IPS-NIHi7 (cell line): ENCODE data around the gene EIPR1.
"Not testable (repeated sequence)": the region's sequence is repeated elsewhere in the genome, so short reads cannot be mapped to it uniquely, and the experiment has no call there.

Experiments used
- DNase-seq: peaks from one replicate; pipeline ENCODE4 v3.0.0; 2012; ENCODE audit warnings: mixed read lengths; ENCODE audit errors: extremely low spot score

Gene EIPR1

DNA sequence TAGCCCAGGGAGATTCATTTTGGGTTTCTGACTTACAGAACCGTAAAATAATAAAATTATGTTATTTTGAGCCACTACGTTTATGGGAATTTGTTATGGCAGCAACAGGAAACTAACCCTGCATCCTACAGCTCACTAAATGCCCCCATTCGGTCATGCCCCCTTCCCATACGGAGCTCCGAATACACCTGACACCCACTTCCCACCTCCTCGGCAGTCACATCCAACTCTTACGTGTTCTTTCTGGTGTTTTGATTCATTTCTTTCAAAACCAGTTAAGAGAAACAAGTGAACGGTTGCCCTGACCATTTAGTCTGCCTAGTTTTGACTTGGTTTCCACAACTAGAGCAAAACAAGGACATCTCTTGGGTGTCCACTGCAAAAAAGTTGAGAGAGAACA is 19.7 kb downstream of the EIPR1 start:
- DNase-seq: no peak

DNA sequence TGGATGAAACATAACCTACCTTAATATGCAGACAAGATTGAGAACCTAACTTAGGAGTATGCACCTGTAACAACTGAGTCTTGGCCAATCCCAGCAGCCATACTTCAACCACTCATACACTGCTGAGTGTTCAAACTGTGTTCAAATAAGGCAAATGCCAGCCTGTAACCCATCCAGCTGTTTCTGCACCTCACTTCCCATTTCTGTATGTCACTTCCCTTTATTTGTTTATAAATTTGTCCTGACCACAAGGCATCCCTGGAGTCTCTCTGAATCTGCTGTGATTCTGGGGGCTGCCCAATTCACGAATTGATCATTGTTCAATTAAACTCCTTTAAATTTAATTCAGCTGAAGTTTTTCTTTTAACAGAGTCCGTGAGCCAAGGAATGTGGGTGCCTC is 20.2 kb downstream of the EIPR1 start:
- not testable (repeated sequence) for DNase-seq

DNA sequence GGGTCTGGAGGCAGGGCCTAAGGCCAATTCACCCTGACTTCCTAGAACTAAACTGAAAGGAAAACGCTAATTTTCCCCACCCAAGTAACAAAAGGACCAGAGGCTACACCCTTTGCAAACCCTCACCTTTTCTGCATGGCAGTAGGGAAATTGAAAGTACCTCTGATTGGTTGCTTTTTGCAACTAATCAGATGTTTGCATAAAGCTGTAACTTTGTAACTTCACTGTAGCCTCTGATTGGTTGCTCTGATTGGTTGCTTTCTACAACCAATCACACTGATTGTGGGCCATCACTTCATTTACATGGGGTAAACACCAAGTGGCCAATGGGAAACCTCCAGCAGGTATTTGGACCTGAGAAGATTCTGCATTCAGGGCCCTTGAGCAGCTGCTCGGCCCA is 20.8 kb downstream of the EIPR1 start:
- DNase-seq: no peak

DNA sequence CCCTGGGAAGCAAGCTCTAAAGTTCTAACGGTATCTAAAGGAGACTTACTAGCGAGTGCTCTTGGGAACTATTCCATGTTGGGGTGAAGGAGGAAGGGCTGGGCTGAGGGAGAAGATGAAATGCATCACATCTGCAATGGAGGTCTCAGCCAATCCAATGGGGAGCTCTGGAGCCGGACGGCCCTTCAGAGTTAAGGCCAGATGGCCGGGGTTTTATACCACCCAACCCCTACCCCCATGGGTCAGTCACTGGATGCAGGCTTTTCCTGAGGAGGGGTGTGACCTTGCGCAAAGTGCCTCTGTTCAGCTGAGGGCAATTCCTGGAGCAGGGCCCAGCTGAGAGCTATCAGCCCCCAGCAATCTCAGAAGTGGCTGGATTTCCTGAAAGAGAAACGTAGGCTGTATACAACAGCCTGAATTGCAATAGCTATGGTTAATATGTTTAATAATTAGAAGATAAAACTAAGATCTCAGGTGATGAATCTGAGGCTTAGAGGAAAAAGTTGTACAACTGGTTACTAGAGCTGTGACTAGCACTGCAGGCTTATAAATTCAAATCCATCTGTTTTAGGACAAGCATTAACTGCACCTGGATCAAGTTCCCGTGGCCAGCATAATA is 21.6 kb downstream of the EIPR1 start:
- DNase-seq: no peak

DNA sequence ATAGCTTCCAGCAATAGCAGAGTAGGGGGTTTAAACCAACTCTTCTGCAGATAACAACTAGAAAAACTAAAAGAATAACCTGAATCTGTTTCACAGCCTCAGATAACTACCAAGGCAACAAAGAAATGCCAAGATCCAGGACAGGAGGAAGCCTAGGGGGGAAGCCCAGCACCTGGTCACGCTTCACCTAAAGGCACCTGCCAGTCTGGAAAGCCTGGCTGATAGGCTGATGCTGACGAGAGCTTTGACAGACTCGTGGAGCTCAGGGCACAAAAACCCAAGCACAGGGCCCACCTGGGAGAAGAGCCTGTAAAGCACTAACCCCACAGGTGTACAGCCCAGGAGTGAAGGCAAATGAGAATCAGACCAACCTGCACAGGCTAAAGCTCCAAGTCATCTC is 22.6 kb downstream of the EIPR1 start:
- DNase-seq: no peak

DNA sequence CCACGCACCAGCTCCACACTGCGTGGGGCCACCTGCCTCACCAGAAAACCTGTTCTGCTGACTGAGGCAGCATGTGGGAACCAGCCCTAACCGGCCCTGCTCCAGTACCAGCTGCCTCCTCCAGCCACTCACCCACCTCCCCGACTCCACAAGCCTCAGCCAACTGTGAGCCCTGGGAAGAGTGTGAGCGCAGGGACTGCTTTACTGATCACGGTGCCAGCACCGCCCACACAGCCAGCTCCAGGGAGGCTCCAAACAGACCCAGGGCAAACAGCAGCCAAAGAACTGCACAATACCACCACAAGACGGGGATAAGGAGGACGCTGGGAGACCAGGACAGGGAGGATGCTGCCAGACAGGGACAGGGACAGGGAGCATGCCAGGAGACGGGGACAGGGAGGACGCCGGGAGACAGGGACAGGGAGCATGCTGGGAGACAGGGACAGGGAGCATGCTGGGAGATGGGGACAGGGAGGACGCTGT is 28.4 kb downstream of the EIPR1 start:
- DNase-seq: no peak

DNA sequence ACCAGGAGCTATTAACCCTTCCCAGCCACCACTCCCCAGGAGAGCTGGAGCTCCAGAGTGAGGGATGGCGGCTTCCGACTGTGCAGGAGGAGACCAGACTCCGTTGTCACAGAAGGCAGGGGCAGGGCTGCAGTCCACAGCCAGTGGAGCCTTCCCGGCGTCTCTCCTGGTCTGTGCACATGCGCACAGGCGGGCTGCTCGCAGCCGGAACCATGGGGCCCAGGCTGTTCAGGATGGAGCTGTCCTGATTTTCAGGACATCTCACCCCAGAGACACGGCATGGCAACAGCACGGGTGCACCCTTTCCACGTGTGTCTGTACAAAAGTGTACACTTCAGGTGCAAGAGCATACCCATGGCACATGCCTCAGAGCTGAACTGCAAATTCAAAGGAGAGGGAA is 28.9 kb downstream of the EIPR1 start:
- no peak for DNase-seq

DNA sequence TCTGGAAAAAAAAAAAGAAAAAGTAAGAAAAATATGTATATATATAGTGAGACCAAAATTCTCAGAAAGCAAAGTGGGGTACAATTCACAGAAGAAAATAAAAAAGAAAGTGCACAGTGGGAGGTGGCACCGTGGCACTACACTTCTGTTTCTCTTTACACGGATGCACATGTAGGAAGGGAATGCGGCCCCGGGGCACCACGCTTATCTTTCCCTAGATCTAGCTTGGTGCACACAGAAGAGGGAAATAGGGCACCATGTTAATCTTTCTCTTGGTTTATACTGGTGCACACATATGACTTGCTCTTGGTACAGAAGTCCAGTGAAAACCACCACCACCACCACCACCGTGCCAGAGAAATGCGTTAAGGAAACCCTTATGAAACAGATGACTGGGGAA is 32.0 kb downstream of the EIPR1 start:
- no peak for DNase-seq

DNA sequence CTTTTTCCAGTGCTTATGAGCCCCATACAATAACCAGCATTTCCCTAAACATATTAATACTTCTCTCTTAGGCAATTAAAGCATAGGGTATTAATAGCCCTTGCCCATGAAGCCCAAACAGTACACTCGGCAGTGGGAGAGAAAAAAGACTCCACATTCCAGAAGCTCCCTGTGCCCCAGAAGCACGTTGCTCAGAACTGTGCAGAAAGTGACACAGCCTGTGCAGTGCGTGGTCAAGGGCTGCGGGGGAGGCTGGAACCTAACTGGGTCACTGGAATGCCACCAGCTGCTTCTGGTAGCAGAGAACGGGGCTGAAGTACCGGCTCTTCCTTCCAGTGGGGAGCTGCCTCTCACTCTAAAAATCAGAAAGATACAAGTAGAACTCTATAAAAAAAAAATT is 32.7 kb downstream of the EIPR1 start:
- no peak for DNase-seq

DNA sequence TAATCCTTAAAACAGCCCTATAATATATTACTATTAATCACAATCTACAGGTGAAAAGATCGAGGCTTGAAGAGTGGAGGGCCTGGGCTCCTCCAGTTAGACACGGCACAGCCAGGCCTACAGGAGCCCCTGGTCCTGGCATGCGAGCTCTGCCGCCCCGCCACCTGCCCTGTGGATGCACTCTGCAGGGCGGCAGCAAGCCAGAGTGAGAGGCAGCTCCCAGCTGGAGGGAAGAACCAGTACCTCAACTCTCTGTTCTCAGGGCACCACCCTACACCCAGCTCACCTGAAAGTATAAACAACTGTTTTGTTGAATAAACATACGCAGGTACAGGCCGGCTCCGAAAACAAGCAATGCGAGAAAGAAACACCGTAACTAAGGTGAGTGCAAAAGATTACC is 34.6 kb downstream of the EIPR1 start:
- DNase-seq: no peak

DNA sequence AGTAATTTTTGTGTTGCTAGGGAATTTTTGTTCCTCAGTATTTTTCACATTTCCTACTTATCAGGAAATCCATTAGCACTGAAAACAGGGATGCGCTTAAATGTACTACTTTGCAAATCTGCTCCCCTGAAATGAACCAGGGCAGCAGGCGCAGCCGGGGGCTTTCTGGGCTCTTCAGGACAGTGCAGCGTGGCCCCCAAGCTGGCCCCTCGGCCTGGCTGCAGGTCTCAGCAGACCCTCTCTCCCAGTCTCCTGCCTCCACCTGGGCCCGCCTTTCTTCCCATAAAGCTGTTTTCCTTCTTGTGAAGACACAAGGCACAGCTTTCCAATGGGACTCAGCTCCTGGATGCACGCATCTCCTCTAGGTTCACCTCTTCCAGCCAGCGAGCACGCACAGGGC is 35.3 kb downstream of the EIPR1 start:
- DNase-seq: no peak

DNA sequence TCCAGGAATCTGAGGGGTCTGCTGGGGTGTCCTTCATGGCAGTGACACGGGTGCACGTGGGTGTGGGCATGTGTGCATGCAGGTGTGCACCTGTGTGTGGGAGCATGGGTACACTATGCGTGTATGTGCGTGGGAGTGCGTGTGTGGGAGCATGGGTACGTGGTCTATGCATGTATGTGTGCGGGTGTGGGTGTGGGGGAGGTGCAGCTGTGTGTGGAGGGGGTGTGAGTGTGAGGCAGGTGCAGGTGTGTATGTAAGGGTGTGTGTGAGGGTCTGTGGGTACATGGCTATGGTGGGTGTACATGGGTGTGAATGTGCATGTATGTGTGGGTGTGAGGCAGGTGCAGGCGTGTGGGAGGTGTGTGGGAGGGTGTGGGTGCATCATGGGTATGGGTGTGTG is 36.3 kb downstream of the EIPR1 start:
- DNase-seq: no peak

DNA sequence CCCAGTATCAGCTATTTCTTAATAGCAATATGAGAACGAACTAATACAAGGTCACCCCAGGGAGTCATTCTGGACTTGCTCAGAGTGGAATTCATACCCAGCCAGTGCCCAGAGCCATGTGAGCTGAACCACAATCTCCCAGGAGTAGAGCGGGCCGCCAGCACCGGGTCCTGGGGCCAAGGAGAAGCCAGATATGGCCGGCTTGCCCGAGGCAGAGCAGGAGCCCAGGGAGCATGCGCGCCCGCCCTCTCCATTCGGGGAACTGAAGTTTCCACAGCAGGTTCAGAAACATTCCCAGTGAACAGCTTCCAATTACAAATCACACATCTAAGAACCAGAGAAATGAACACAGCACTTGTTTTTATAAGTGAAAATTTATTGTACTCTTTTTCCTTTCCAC is 37.5 kb downstream of the EIPR1 start:
- no peak for DNase-seq

DNA sequence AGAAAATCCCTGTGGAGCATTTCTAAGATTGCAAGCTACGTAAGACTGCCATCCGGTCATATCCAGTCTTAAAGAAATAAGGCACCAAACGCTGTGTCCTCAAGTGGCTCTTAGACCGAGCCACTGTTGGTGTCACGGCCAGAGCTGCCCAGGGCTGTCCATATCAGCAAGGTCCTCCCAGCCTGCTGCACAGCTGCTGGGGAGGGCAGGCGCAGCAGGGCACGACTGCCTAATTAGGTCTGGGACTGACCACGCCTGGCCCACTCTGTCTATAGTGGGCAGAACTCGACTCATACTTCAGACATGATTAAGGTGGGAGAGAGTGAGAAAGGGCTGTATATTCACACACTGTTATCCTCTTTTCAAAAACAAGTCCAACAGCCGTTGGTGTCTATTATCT is 39.3 kb downstream of the EIPR1 start:
- no peak for DNase-seq

DNA sequence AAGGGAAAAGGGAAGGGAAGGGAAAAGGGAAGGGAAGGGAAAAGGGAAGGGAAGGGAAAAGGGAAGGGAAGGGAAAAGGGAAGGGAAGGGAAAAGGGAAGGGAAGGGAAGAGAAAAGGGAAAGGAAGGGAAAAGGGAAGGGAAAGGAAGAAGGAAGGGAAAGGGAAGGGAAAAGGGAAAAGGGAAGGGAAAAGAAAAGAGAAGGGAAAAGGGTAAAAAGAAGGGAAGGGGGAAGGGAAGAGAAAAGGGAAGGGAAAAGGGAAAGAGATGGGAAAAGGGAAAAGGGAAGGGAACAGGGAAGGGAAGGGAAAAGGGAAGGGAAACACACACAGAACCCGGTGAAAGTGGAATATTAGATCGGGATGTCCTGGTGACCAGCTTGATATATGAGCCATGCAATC is 40.8 kb downstream of the EIPR1 start:
- no peak for DNase-seq

DNA sequence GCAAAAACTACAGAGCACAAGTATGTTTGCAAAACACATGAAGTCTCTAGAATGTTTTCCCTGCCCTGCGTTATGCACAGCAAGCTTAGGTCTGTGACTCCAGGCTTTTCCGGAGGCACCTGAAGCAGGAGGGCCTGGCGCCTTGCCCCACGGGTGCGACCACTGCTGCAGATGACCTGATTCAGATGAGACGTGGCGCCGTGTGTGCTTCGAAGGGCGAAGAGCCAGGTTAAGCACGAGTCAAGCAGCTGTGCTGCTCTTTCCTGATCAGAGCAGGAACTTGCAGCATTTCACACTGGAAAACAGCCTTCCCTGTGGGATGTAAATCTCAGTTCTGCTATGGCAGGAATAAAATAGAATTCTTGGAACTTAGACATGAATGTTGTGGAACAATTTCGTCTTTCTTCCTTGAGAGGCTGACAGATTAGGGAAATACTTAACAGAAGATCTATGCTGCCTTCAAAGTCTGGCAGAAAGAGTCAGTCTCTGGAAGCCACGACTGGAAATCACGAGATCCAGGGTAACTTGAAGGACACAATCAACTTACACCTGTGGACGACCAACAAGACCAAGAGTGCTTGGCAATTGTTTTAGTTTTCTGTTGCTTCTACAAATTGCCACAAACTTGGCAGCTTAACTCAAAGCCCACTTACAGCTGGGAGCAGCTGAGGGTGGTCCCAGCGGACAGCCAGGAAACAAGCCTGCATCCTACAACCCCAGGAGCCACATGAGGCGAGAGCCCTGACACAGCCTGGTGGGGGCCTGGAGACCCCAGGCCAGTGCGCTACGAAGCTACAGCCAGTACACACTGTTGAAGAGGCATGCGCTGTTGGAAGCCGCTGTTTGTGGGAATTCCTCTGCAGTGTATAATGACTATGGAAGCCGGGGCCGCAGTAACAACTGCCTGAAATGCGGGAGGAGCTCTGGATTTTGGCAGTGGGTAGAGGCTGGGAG is 42.9 kb downstream of the EIPR1 start:
- no peak for DNase-seq

DNA sequence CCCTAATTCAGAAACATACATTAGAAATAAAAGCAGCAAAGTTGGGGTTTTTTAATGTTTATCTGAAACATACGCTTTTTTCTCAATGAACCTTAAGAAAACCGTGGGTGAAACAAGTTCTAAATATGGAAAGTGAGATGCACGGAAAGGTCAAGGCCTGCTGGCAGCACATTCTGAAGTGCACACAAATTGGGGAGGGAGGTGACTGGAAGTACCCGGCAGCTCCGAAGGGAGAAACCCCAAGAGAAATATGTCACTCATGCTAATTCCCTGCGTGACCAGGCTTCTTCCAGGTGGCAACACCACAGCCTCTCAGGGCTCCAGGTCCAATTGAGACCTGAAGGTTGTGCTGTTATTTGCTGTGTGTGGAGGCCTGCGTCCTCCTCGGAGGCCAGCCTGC is 45.5 kb downstream of the EIPR1 start:
- DNase-seq: no peak

DNA sequence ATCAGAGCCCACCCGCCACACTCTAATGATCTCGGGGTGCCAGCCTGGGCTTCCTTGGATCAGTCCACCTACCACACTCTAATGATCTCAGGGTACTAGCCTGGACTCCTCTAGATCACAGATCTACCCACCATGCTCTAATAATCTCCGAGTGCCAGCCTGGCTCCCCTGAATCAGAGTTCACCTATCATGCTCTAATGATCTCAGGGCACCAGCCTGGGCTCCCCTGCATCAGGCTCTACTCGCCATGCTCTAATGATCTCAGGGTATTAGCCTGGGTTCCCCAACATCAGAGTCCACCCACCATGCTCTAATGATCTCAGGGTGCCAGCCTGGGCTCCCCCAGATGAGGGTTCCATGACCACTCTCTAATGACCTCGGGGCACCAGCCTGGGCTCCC is 48.1 kb downstream of the EIPR1 start:
- DNase-seq: no peak

DNA sequence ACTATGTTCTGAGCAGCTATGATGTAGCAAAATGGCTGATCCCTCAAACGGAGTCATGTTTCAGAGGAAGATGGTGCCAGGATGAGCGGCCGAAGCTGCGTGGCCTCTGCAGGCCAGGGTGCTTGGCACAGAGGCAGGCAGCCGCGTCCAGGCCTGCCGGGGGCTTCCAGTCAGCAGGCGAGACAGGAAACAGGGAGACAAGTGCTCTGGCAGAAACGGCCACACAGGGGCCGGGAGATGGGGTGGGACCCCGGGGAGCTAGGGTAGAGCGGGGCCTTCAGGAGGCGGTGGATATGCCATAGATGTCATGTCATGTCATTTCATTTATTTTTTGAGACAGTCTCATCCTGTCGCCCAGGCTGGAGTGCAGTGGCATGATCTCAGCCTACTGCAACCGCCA is 50.7 kb downstream of the EIPR1 start:
- DNase-seq: no peak

DNA sequence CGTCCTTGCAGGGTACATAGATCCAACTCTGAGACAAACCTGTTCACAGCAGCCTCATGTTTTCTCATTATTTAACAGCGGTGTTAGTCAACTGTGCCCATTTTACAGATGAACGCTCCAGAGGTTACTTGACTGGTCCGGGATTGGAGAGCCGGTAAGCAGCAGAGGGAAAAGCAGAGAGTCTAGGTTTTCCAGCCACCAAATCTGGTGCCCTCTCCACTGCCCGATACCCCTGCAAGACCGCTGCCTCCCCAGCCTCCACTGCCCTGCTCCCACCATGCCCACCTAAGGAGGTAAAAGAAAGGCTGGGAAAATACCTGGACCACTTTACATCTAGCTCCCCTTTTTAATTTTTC is 51.5 kb downstream of the EIPR1 start:
- no peak for DNase-seq

DNA sequence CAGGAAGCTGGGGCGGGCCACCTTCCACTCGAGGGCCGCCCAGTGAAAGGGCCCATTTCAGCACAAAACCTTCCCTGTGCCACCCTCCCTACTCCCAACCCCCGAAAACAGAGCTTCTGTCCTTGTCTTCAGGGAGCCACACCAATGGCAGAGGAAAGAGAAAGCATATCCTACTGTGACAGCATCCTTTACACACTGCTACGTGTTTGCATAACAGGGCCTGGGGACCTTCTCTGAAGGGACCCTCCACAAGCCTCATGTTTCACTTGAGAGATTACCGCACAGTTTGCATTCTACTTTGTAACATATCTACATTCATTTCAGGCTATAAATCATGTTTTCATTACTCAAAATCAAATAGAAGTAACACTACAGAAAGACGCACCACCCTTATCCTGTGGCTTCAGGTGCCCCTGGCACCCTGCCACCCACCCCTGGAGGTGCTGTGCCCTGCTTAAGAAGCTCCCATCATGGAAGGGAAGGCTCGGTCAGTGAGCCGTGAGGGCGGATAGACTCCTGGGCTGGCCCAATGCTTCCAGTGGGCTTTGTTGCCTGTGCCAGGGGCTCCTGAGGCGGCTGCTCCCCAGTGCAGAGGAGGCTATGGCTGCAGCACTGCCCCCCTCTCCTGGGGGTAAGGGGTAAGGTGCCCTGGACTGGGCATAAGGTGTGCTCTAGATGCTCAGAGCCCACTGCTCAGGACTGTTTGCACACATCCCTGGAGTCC is 52.0 kb downstream of the EIPR1 start:
- DNase-seq: no peak

DNA sequence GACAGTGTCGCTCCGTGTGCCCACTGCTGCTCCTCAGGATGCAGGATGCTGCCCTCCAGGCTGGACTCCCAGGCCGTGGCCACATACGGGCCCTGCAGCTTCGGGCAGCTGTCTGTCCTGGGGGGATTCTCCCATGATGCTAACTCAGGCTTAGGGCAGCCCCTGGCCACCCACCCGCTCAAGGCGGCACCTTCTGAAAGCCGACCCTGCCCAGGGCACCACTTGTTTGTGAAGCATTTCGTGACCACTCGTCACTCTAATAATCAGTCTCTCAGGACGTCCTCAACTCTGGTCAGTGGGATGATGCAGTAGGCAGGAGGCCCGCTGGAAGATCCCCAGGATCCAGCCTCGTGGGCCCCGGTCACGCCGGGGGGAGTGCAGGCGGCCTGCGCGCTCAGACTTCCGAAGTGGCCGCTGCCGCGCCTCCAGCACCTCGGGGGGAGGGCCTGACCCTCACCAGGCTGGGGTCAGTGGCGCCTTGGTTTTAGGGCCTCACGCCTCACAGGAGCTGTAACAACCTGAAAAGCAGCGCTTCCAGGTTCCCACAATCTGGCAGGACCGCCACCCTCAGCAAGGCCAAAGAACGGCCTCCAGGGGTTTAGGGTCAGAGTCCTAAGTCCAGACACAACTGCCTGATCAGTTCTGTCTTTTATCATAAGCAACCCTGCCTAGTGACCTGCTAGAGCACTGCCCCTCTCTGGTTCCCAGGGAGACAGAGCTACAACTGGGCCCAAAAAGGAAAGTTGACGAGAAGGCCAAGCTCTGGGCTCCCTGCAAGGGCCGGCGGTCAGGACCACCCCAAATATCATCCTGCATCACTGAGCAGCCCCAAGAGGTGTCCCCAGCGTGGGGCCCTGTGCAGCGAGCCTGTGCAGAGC is 53.0 kb downstream of the EIPR1 start:
- DNase-seq: no peak
